Measurements from ENCODE around the gene CFAP74.
"Not testable (repeated sequence)": the region's sequence is repeated elsewhere in the genome, so short reads cannot be mapped to it uniquely, and the experiment has no call there.

The CFAP74 gene

GRCh38 chr1:1893291-1893985 lies 110.1 kb downstream of the CFAP74 start:
- DNase-seq = no peak

- DNase-seq = no peak
These were observed 110.8 kb downstream of the CFAP74 start for GRCh38 chr1:1892763-1893120.

GRCh38 chr1:1892079-1892762 lies 111.4 kb downstream of the CFAP74 start:
- no peak for DNase-seq

GRCh38 chr1:1891349-1892078 lies 112.1 kb downstream of the CFAP74 start:
- DNase-seq = no peak

- no peak for DNase-seq
These were observed 112.9 kb downstream of the CFAP74 start, which contains the start of gene GNB1 for GRCh38 chr1:1890506-1891348. Gene GNB1 (minus strand): TSS chr1:1891087. CDS start chr1:1825453, 65,634 bp downstream.

- DNase-seq = no peak
These were observed 113.6 kb downstream of the CFAP74 start for GRCh38 chr1:1889847-1890505.

GRCh38 chr1:1889090-1889750 lies 114.4 kb downstream of the CFAP74 start:
- no peak for DNase-seq

GRCh38 chr1:1883890-1884289 lies 119.7 kb downstream of the CFAP74 start:
- DNase-seq = not testable (repeated sequence)

- DNase-seq = no peak
These were observed 120.3 kb downstream of the CFAP74 start for GRCh38 chr1:1883092-1883873.

GRCh38 chr1:1881727-1882126 lies 121.9 kb downstream of the CFAP74 start:
- no peak for DNase-seq

GRCh38 chr1:1880617-1881312 lies 122.8 kb downstream of the CFAP74 start:
- no peak for DNase-seq

GRCh38 chr1:1879942-1880341 lies 123.6 kb downstream of the CFAP74 start:
- no peak for DNase-seq

GRCh38 chr1:1877865-1878436 lies 125.6 kb downstream of the CFAP74 start:
- DNase-seq = no peak

GRCh38 chr1:1876335-1876930 lies 127.2 kb downstream of the CFAP74 start:
- DNase-seq = no peak

GRCh38 chr1:1875932-1876331 lies 127.7 kb downstream of the CFAP74 start:
- no peak for DNase-seq

- DNase-seq = no peak
These were observed 128.7 kb downstream of the CFAP74 start for GRCh38 chr1:1874901-1875300.

GRCh38 chr1:1873186-1873585 lies 130.4 kb downstream of the CFAP74 start:
- no peak for DNase-seq

GRCh38 chr1:1872329-1872994 lies 131.1 kb downstream of the CFAP74 start:
- no peak for DNase-seq

Data from SIG-M5 (cell line).